Activated T-cell treated with anti-CD3 and anti-CD28 coated beads, Interleukin-2, amount 50 U/mL, for 4 hours (primary cell): ENCODE results near the gene PRKAG3. TPM values are rescaled to one million over a fixed set of nuclear protein-coding genes. Genes with fewer than 3 reads are reported as not detected.

Experiments
- ATAC-seq, 2 donors: fragments of 200-7000 bp; cut with Tn5 transposase; one replicate each; pipeline ENCODE4 v1.10.0; 2021
- DNase-seq: peaks from one replicate; pipeline ENCODE4 v3.0.0-alpha.2; 2020
- H3K27me3 Mint-ChIP-seq: one replicate; pipeline ENCODE4 v1.8.0; 2021; ENCODE audit warnings: low read depth, mixed read lengths
- H3K36me3 Mint-ChIP-seq: one replicate; pipeline ENCODE4 v1.8.0; 2022; ENCODE audit warnings: mixed read lengths; ENCODE audit not compliant: insufficient read depth
- H3K4me1 Mint-ChIP-seq: one replicate; pipeline ENCODE4 v1.8.0; 2021; ENCODE audit warnings: low read depth, mixed read lengths
- H3K4me3 Mint-ChIP-seq: one replicate; pipeline ENCODE4 v1.8.0; 2021; ENCODE audit warnings: mild to moderate bottlenecking, moderate library complexity, mixed read lengths
- H3K9me3 Mint-ChIP-seq: one replicate; pipeline ENCODE4 v1.8.0; 2021; ENCODE audit warnings: mixed read lengths
- total RNA-seq, 3 donors: library from RNA; stranded (reverse); gene quantifications; one replicate each; pipeline ENCODE4 v1.2.1, GENCODE V29; 2021

The PRKAG3 gene
- total RNA-seq, 3 donors from 2014 or later, result not detected

GRCh38 chr2:218805627-218806026 is 26.0 kb downstream of the PRKAG3 start:
- peaks cover 18% of the 10 kb centered on the region for H3K9me3 Mint-ChIP-seq
- DNase-seq (no peak), ATAC-seq (no peak)
- no peaks in the 10 kb centered on the region for H3K36me3 Mint-ChIP-seq
- no peak overlapping the region for H3K4me3 Mint-ChIP-seq
- peaks cover 4% of the 10 kb centered on the region for H3K4me1 Mint-ChIP-seq
- H3K27me3 Mint-ChIP-seq, result peaks cover 22% of the 10 kb centered on the region

- no peak for ATAC-seq
- Mint-ChIP-seq H3K4me3 (no peak overlapping the region), H3K36me3 (no peaks in the 10 kb centered on the region), H3K4me1 (peaks cover 4% of the 10 kb centered on the region), H3K9me3 (peaks cover 18% of the 10 kb centered on the region), H3K27me3 (peaks cover 25% of the 10 kb centered on the region)
- no peak for DNase-seq
Measured at GRCh38 chr2:218804817-218805216, 26.8 kb downstream of the PRKAG3 start.

GRCh38 chr2:218802386-218802994 is 29.1 kb downstream of the PRKAG3 start:
- Mint-ChIP-seq H3K36me3 (no peaks in the 10 kb centered on the region), H3K4me3 (no peak overlapping the region), H3K9me3 (peaks cover 18% of the 10 kb centered on the region), H3K27me3 (peaks cover 23% of the 10 kb centered on the region), H3K4me1 (peaks cover 4% of the 10 kb centered on the region)
- ATAC-seq (no peak), DNase-seq (no peak)

DNA sequence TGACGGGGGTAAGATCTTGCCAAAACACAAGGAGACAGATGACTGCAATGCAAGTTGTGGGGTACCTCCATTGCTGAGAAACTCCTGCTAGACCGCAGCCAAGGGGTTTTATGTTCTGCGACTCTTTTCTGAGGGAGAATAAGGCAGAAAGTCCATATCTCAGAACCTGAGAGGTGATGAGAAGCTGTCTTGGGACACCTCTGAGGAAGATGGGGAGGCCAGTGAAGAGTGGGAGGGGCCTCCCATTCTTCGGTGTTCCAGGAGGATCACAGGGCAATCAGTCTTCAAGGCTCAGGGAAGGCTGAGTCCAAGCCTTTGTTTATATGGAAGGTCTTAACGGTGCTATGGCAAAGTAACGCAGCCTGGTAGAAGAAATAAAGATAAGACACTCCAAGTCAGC is 31.6 kb downstream of the PRKAG3 start:
- H3K9me3 Mint-ChIP-seq, result peaks cover 10% of the 10 kb centered on the region
- H3K27me3 Mint-ChIP-seq, result peaks cover 26% of the 10 kb centered on the region
- H3K4me1 Mint-ChIP-seq, result peaks cover 4% of the 10 kb centered on the region
- H3K4me3 Mint-ChIP-seq, result no peak overlapping the region
- no peak for DNase-seq
- no peaks in the 10 kb centered on the region for H3K36me3 Mint-ChIP-seq
- ATAC-seq, result no peak

DNA sequence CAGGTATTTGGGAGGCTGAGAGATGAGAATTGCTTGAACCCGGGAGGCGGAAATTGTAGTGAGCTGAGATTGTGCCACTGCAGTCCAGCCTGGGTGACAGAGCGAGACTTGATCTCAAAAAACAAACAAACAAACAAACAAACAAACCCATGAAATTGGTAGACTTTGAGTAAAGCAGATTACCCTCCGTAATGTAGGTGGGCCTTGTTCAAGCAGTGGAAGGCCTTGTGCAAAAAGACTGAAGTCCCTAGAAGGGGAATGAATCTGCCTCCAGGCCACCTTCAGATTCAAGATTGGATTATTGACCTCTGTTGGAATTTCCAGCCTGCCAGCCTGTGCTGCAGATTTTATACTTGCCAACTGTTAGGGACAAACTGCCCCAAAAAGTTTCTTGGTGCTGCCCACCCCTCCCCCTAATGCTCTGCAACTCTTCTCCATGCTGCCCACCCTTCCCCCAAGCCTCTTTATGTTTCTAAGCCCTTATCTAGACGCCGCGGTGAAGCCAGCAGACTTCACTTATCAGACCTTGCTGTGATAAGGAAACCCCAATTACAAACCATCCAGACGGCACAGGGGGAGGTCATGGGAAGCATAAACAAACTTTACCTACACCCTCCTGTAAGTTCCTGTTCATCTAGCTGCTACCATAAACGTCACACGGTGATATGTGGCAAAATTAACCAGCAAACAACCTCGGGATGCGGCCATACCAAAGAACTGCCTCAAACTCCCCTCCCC is 32.7 kb downstream of the PRKAG3 start:
- Mint-ChIP-seq H3K27me3 (peaks cover 32% of the 10 kb centered on the region), H3K36me3 (no peaks in the 10 kb centered on the region), H3K9me3 (no peaks in the 10 kb centered on the region), H3K4me1 (peaks cover 4% of the 10 kb centered on the region), H3K4me3 (no peak overlapping the region)
- DNase-seq (no peak), ATAC-seq (no peak)

GRCh38 chr2:218796691-218797090 is 34.9 kb downstream of the PRKAG3 start:
- no peak for ATAC-seq

DNA sequence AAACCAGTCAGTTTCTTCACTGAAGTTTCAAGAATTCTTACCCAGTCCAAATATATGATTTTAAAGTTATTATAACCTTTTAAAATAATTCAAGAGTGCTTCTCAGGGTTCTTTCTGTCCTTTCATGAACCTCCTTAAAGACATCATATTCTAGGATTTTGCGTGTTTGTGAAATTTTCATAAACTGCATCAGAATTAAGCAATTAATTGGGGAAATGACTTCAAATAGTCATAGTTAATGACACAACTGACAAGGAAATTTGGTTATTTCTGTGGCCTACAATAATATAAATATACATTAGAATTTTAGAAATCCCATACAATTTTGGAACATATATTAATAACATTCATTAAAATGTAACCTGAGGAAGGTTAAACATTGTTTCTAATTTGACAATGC is 39.2 kb downstream of the PRKAG3 start:
- Mint-ChIP-seq H3K36me3 (no peaks in the 10 kb centered on the region), H3K4me3 (no peak overlapping the region), H3K9me3 (peaks cover 4% of the 10 kb centered on the region), H3K4me1 (no peaks in the 10 kb centered on the region), H3K27me3 (peaks cover 39% of the 10 kb centered on the region)
- no peak for ATAC-seq
- no peak for DNase-seq

More at GRCh38 chr2:218796691-218797090, 34.9 kb downstream of the PRKAG3 start:
- H3K9me3 Mint-ChIP-seq, result no peaks in the 10 kb centered on the region
- H3K4me3 Mint-ChIP-seq, result no peak overlapping the region
- no peaks in the 10 kb centered on the region for H3K36me3 Mint-ChIP-seq
- peaks cover 36% of the 10 kb centered on the region for H3K27me3 Mint-ChIP-seq
- H3K4me1 Mint-ChIP-seq, result no peaks in the 10 kb centered on the region
- DNase-seq, result no peak

DNA sequence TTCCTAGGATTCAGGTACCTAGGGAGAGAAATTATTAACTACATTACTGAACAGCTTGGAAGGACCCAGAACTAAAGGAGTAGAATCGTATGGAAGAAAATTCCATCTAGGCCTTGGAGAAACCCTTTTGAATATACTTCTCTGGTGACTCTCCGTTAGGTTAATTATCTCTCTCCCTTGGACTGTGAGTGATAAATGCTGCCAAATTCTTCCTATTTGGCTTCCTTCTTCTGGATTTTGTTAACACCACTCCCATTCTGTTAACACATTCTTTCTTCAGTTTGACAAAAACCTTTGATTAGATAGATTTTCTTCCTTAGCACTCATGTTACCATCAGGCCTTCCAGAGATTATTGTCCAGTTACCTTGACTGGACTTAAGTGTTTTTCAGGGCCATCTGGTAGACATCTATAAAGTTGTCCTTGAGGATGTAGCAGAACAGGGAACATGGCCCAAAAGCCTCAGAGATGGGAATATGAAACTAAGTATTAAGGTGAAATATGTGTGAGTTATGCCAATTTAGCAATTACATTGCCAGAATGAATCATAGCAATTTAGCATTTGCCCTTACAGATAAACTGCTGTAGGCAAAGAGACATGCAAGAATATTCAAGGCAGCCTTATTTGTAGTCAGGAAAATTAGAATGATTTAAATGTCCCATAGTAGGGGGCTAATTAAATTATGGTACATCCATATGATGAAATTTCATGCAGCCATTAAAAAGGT is 42.9 kb downstream of the PRKAG3 start:
- DNase-seq (no peak), ATAC-seq (no peak)
- Mint-ChIP-seq H3K9me3 (peaks cover 4% of the 10 kb centered on the region), H3K4me3 (no peak overlapping the region), H3K27me3 (peaks cover 27% of the 10 kb centered on the region), H3K36me3 (no peaks in the 10 kb centered on the region), H3K4me1 (no peaks in the 10 kb centered on the region)

DNA sequence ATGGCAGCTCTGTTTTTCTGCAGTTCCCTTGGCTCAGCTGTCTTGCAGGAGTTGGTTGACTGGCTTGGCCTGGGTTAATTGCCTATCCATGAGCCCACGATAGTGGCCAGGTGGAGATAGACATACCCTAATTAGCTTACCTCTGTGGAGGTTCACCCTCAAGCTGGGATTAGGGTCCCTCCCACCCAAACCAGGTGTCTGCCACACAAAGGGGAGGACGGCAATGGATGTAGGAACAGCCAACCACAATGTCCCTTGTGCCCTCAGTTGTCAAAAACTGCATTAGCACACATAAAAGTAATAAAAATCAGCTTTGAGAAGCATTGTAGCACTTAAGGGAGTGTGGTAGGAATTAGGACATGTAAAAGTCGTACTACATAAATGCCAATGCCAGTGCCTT is 45.5 kb downstream of the PRKAG3 start:
- peaks cover 3% of the 10 kb centered on the region for H3K4me1 Mint-ChIP-seq
- H3K27me3 Mint-ChIP-seq, result peaks cover 39% of the 10 kb centered on the region
- no peak for ATAC-seq
- H3K9me3 Mint-ChIP-seq, result peaks cover 4% of the 10 kb centered on the region
- H3K36me3 Mint-ChIP-seq, result no peaks in the 10 kb centered on the region
- H3K4me3 Mint-ChIP-seq, result no peak overlapping the region
- DNase-seq, result no peak

- ATAC-seq, result no peak
- no peak overlapping the region for H3K4me3 Mint-ChIP-seq
- H3K27me3 Mint-ChIP-seq, result peaks cover 44% of the 10 kb centered on the region
- H3K36me3 Mint-ChIP-seq, result no peaks in the 10 kb centered on the region
- peaks cover 3% of the 10 kb centered on the region for H3K4me1 Mint-ChIP-seq
- H3K9me3 Mint-ChIP-seq, result peaks cover 4% of the 10 kb centered on the region
- no peak for DNase-seq
Measured at GRCh38 chr2:218785103-218785502, 46.5 kb downstream of the PRKAG3 start.

- no peak for DNase-seq
- peaks cover 2% of the 10 kb centered on the region for H3K36me3 Mint-ChIP-seq
- H3K4me1 Mint-ChIP-seq, result peaks cover 3% of the 10 kb centered on the region
- ATAC-seq, result no peak
- peaks cover 4% of the 10 kb centered on the region for H3K9me3 Mint-ChIP-seq
- H3K27me3 Mint-ChIP-seq, result peaks cover 55% of the 10 kb centered on the region
- H3K4me3 Mint-ChIP-seq, result no peak overlapping the region
Measured at GRCh38 chr2:218783688-218784087, 47.9 kb downstream of the PRKAG3 start.

DNA sequence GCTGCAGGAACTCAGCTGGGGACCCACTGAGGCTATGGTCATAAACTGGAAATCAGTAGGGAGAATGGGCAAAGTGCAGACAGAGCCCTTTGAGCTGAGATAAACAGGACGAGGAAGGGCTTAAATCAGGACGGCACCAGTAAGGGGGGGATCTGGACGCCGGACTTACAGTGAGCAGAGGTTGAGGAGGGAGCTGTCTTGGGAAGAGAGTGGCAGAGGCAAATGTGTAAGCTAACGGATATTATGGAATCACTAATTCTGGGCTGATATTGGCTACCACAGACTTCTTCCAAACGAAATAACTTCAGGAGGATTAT is 49.1 kb downstream of the PRKAG3 start:
- H3K36me3 Mint-ChIP-seq, result peaks cover 2% of the 10 kb centered on the region
- H3K4me3 Mint-ChIP-seq, result no peak overlapping the region
- DNase-seq, result no peak
- peaks cover 3% of the 10 kb centered on the region for H3K4me1 Mint-ChIP-seq
- H3K9me3 Mint-ChIP-seq, result peaks cover 1% of the 10 kb centered on the region
- peaks cover 50% of the 10 kb centered on the region for H3K27me3 Mint-ChIP-seq
- no peak for ATAC-seq

GRCh38 chr2:218781691-218782527 is 49.7 kb downstream of the PRKAG3 start, which contains the start of gene CYP27A1:
Gene CYP27A1, plus strand, starts transcription at chr2:218782147. Its CDS starts 36 bp downstream, at chr2:218782183.
- Mint-ChIP-seq H3K9me3 (peaks cover 6% of the 10 kb centered on the region), H3K36me3 (peaks cover 7% of the 10 kb centered on the region), H3K4me3 (no peak within 1 kb of the TSS), H3K4me1 (peaks cover 3% of the 10 kb centered on the region), H3K27me3 (peaks cover 49% of the 10 kb centered on the region)
- ATAC-seq (peak; percentile 43 to 66), DNase-seq (no peak)
